MCF 10A (cell line): ENCODE data around the gene HOXB5. TPM values are rescaled to one million over a fixed set of nuclear protein-coding genes. Genes with fewer than 3 reads are reported as not detected.

ENCODE experiments used
- BruUV-seq: library from RNA; stranded (reverse); fragments of 400-500 nt; replicated peaks from 2 replicates; lab custom pipeline; 2021; lab: Mats Ljungman, UMichigan
- CTCF ChIA-PET: fragments of 300-600 bp; sonication (Branson Sonifier 250); formaldehyde crosslinking; extraction: SDS; loops from one replicate; lab custom pipeline; 2021; ENCODE audit warnings: antibody characterized with exemption, inconsistent platforms; lab: Yijun Ruan, JAX
- POLR2A ChIA-PET: fragments of 300-600, 350-650 bp; sonication (Branson Sonifier 250); formaldehyde crosslinking; extraction: SDS; loops from one replicate; lab custom pipeline; 2020; ENCODE audit warnings: antibody characterized with exemption, inconsistent platforms; lab: Yijun Ruan, JAX
- DNase-seq: peaks from one replicate; pipeline ENCODE4 v3.0.0-alpha.2; 2018; ENCODE audit not compliant: unreplicated experiment
- H3K27ac Mint-ChIP-seq: one replicate; pipeline ENCODE4 v1.8.0; 2022; ENCODE audit warnings: mild to moderate bottlenecking, low read depth, mixed read lengths; ENCODE audit not compliant: unreplicated experiment
- H3K27me3 Mint-ChIP-seq: one replicate; pipeline ENCODE4 v1.8.0; 2022; ENCODE audit warnings: mixed read lengths; ENCODE audit not compliant: insufficient read depth, unreplicated experiment
- H3K36me3 Mint-ChIP-seq: one replicate; pipeline ENCODE4 v1.8.0; 2022; ENCODE audit warnings: mild to moderate bottlenecking, moderate library complexity, mixed read lengths; ENCODE audit not compliant: insufficient read depth, unreplicated experiment
- H3K4me1 Mint-ChIP-seq: one replicate; pipeline ENCODE4 v1.8.0; 2022; ENCODE audit warnings: mixed read lengths; ENCODE audit not compliant: insufficient read depth, unreplicated experiment
- H3K4me3 Mint-ChIP-seq: one replicate; pipeline ENCODE4 v1.8.0; 2022; ENCODE audit warnings: mild to moderate bottlenecking, moderate library complexity, mixed read lengths; ENCODE audit not compliant: unreplicated experiment
- H3K9me3 Mint-ChIP-seq: one replicate; pipeline ENCODE4 v1.8.0; 2022; ENCODE audit warnings: mixed read lengths; ENCODE audit not compliant: unreplicated experiment
- CTCF ChIP-seq: fragments of 200-600 bp; IDR thresholded peaks from one replicate; pipeline ENCODE4 v1.8.0; 2022; ENCODE audit warnings: antibody characterized with exemption, mild to moderate bottlenecking; ENCODE audit not compliant: unreplicated experiment
- intact Hi-C: fragments of 100-400 bp; cut with micrococcal nuclease; formaldehyde crosslinking; loops from 2 replicates; pipeline ENCODE4 v1.14.1; 2022
- total RNA-seq: library from RNA; stranded (reverse); gene quantifications from 2 replicates; pipeline ENCODE4 v1.2.3, GENCODE V29; 2022

Gene HOXB5
- total RNA-seq, 1 experiment from 2014 or later = not detected

DNA sequence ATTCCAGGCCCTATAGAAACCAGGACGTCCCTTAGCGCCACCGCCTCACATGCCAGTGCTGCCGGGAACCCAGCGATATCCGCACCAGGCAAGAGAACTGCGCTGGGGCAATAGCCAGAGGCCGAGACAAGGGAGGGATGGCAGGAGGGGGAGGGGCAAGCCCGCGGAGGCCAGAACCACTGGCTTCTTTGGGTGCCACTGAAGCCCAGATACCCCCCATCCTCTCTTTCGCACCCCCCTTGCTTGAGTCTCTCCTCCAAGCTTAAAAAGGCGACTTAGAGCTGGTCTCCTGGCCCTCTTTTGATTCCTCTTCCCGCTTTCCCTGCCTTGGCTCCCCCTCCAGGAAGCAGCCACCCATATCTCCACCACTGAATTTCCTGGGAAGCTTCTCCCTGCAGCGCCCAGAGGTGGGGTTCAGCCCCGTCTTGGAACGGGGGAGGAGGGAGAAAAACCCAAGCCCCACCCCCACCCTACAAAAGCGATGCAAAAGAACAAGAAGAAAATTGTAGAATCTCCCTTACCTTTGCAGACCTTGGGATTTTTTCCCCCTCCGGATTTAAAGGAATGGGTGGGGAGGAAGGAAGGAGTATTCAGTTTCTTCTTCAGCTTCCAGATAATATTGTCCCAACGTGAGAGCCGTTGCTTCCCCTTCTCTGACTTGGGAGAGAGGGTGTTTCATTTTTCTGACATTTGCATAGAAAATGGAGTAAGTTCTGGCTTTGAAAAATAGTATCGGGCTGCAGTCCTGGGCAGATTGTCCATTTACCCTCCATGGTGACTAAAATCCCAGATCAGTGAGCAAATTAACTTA lies 10.6 kb upstream of the HOXB5 start:
- H3K4me1 Mint-ChIP-seq = peaks cover 5% of the 10 kb centered on the region

DNA sequence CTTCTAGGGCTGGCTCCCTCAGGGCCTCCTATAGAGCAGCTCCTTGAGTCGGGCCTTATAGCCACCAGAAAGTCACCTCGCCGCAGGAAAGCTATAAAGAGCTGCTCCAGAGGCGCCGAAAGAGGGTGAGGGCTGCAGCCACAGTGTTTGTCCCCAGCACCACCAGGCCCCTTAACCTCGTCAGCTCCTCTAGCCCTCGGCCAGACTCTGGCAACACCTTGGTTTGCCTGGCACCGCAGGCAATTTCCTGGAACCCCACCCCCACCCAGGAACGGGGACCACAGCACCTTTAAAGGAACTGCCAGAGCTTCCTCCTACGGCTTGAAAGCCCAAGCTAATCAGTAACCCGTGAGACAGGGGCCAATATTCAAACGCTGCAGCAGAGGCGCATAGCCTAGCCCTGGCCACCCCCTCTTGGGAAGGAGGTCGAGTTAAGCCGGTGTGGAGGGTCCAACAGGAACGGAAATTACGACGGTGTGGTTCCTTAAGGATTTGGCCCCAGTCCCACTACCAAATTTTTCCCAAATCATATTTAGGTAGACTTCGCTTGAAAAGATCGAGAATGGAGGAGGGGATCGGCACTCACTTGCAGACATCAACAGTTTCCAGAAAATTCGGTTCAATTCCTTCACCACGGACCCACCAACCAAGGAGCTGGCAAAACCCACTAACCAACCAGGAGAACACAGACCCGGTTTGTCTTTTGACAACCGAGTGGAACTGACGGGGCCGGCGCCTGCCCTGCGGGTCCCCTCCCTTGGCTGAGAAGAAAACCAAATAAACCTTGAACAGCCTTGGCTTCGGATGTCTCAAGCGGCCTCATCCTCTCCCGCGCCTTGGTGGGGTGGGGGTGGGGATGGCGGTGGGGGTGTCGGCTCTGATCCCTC lies 8.2 kb upstream of the HOXB5 start:
- Mint-ChIP-seq H3K27ac (no peak overlapping the region), H3K9me3 (no peaks in the 10 kb centered on the region), H3K36me3 (no peaks in the 10 kb centered on the region), H3K27me3 (peaks cover 91% of the 10 kb centered on the region), H3K4me1 (peaks cover 5% of the 10 kb centered on the region), H3K4me3 (peak overlapping the region; percentile 23)
- CTCF ChIA-PET = interaction anchor here (0.6 to 1.4 kb wide), 8 partner anchors 22 to 1070 kb away, joined by 3 to 5 read pairs (median 3); no protein-coding TSS in a partner anchor
- no peak for DNase-seq
- BruUV-seq = no TSS peak
- intact Hi-C loops = no loop called here
- POLR2A ChIA-PET = interaction anchor here (0.6 kb wide), 2 partner anchors 433 to 470 kb away, joined by 3 read pairs; no protein-coding TSS in a partner anchor
- TF ChIP-seq CTCF = no peak

More for the DNA sequence above, 10.6 kb upstream of the HOXB5 start:
- POLR2A ChIA-PET = no interaction called here
- DNase-seq = no peak
- no peak for TF ChIP-seq CTCF
- BruUV-seq = no TSS peak
- no peak overlapping the region for H3K4me3 Mint-ChIP-seq
- no peak overlapping the region for H3K27ac Mint-ChIP-seq
- intact Hi-C loops = no loop called here
- CTCF ChIA-PET = interaction anchor here (0.7 kb wide), 1 partner anchor 9 kb away, joined by 4 read pairs; no protein-coding TSS in a partner anchor
- peaks cover 91% of the 10 kb centered on the region for H3K27me3 Mint-ChIP-seq
- no peaks in the 10 kb centered on the region for H3K9me3 Mint-ChIP-seq
- no peaks in the 10 kb centered on the region for H3K36me3 Mint-ChIP-seq

DNA sequence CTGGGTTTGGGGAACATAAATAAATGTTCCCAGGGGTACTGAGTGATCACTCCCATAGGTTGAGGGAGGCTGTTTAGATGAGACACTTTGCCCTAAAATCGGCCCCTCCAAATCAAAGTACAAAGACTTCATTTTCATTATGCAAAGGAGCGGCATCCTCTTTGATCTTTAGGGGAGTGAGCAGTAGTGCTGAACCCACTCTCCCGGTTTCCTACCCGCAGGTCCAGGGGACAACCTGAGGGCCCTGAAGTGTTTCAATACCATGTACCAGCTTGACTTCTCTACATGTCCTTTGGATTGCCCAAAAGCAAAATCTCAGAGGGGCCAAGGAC lies 7.6 kb upstream of the HOXB5 start:
- H3K27ac Mint-ChIP-seq = no peak overlapping the region
- intact Hi-C loops = no loop called here
- ChIA-PET POLR2A (interaction anchor here (0.6 kb wide), 1 partner anchor 470 kb away, joined by 3 read pairs; no protein-coding TSS in a partner anchor), CTCF (interaction anchor here (0.6 to 1.4 kb wide), 4 partner anchors 248 to 1069 kb away, joined by 3 to 5 read pairs (median 3); no protein-coding TSS in a partner anchor)
- peaks cover 5% of the 10 kb centered on the region for H3K4me1 Mint-ChIP-seq
- H3K27me3 Mint-ChIP-seq = peaks cover 86% of the 10 kb centered on the region
- BruUV-seq = no TSS peak
- TF ChIP-seq CTCF = no peak
- no peak for DNase-seq
- H3K36me3 Mint-ChIP-seq = no peaks in the 10 kb centered on the region
- no peak overlapping the region for H3K4me3 Mint-ChIP-seq
- no peaks in the 10 kb centered on the region for H3K9me3 Mint-ChIP-seq
